K562 (cell line): ENCODE results near the gene PROK1. TPM values are rescaled to one million over a fixed set of nuclear protein-coding genes. Genes with fewer than 3 reads are reported as not detected.
"Not testable (repeated sequence)": the region's sequence is repeated elsewhere in the genome, so short reads cannot be mapped to it uniquely, and the experiment has no call there.

Experiments used
- ATAC-seq: fragments of 200-7000 bp; cut with Tn5 transposase; 3 replicates; pipeline ENCODE4 v1.9.1; 2020; ENCODE audit warnings: moderate library complexity
- BruUV-seq: library from RNA; stranded (reverse); fragments of 400-500 nt; replicated peaks from 2 replicates; lab custom pipeline; 2021; lab: Mats Ljungman, UMichigan
- CTCF ChIA-PET: fragments of 300-600 bp; formaldehyde crosslinking; extraction: SDS; loops from one replicate; lab custom pipeline; 2021; ENCODE audit warnings: low intra/inter-chr PET ratio; lab: Yijun Ruan, JAX
- POLR2A ChIA-PET: fragments of 300-600, 350-650 bp; sonication (Branson Sonifier 250); formaldehyde crosslinking; extraction: SDS; loops from one replicate; lab custom pipeline; 2021; ENCODE audit warnings: antibody characterized with exemption, inconsistent platforms; lab: Yijun Ruan, JAX
- DNase-seq, 4 experiments: peaks; one replicate each; pipeline versions ENCODE4 v3.0.0 to v3.0.0-alpha.2; 2011 to 2018; ENCODE audit warnings: low spot score in 3 of 4, mixed read lengths in 3 of 4; ENCODE audit errors: extremely low read depth in 1 of 4
- FAIRE-seq: peaks from 2 replicates; lab custom pipeline; 2011; peaks lifted over from hg19 to GRCh38; lab: Jason Lieb, UNC
- H2AFZ ChIP-seq: 2 replicates; pipeline ENCODE4 v1.6.0; 2011; ENCODE audit warnings: low read depth, low read length, control low read depth, inconsistent platforms
- H3K27ac ChIP-seq: fragments of 200-600 bp; 3 replicates; pipeline ENCODE4 v1.8.0; 2011; ENCODE audit warnings: low read depth, mild to moderate bottlenecking, control low read depth, inconsistent platforms, low read length, moderate library complexity, mixed read lengths; ENCODE audit errors: extremely low read depth
- H3K27me3 ChIP-seq, 2 experiments: fragments of 300-600 bp in 1 of 2; 2 replicates in 1 of 2; 3 replicates in 1 of 2; pipeline versions ENCODE4 v1.6.0 to v1.8.0; 2011; ENCODE audit warnings: inconsistent platforms in 2 of 2, low read length in 2 of 2, mild to moderate bottlenecking in 1 of 2, mixed read lengths in 1 of 2, moderate library complexity in 1 of 2; ENCODE audit not compliant: control insufficient read depth in 2 of 2, insufficient read depth in 2 of 2
- H3K36me3 ChIP-seq: fragments of 300-600 bp; 3 replicates; pipeline ENCODE4 v1.8.0; 2011; ENCODE audit warnings: mild to moderate bottlenecking, low read length, inconsistent platforms; ENCODE audit not compliant: control insufficient read depth, insufficient read depth
- H3K4me1 ChIP-seq, 2 experiments: fragments of 200-600 bp in 1 of 2; replicated peaks in 1 of 2; 2 replicates in 1 of 2; 3 replicates in 1 of 2; pipeline versions ENCODE4 v1.5.1 to v1.8.0; 2011; ENCODE audit warnings: inconsistent platforms in 2 of 2, low read length in 2 of 2, mild to moderate bottlenecking in 1 of 2, mixed read lengths in 1 of 2, moderate library complexity in 1 of 2; ENCODE audit not compliant: control insufficient read depth in 2 of 2, insufficient read depth in 2 of 2
- H3K4me2 ChIP-seq: 2 replicates; pipeline ENCODE4 v1.6.1; 2011; ENCODE audit warnings: low read length, control low read depth, inconsistent platforms, mixed read lengths; ENCODE audit not compliant: insufficient read depth
- H3K4me3 ChIP-seq: fragments of 200-600 bp; sonication (generic), shearing (Covaris generic); 2 replicates; pipeline ENCODE4 v1.5.1; 2016; ENCODE audit warnings: control low read depth, inconsistent platforms
- H3K79me2 ChIP-seq: fragments of 200-600 bp; 3 replicates; pipeline ENCODE4 v1.8.0; 2011; ENCODE audit warnings: low read length, inconsistent platforms; ENCODE audit not compliant: control insufficient read depth, insufficient read depth
- H3K9ac ChIP-seq, 2 experiments: 2 replicates each; pipeline versions ENCODE4 v1.6.0 to v1.6.1; 2011; ENCODE audit warnings: low read depth in 2 of 2, low read length in 2 of 2, control low read depth in 1 of 2, inconsistent platforms in 1 of 2, mild to moderate bottlenecking in 1 of 2, mixed read lengths in 1 of 2; ENCODE audit not compliant: insufficient read depth in 1 of 2
- H3K9me1 ChIP-seq: one replicate; pipeline ENCODE4 v1.6.0; 2011; ENCODE audit warnings: inconsistent platforms, mild to moderate bottlenecking, low read length, moderate library complexity; ENCODE audit not compliant: control insufficient read depth, insufficient read depth
- H3K9me3 ChIP-seq: replicated peaks from 2 replicates; pipeline ENCODE4 v1.5.1; 2011; ENCODE audit warnings: low read depth, low read length, inconsistent platforms; ENCODE audit not compliant: control insufficient read depth, insufficient read depth
- H4K20me1 ChIP-seq: replicated peaks from 2 replicates; pipeline ENCODE4 v1.6.1; 2011; ENCODE audit warnings: low read length, inconsistent platforms, mixed read lengths; ENCODE audit not compliant: control insufficient read depth, insufficient read depth
- ESRRA ChIP-seq: fragments of 450-650 bp; IDR thresholded peaks from 2 replicates; pipeline ENCODE4 v1.6.1; 2014; ENCODE audit warnings: low read depth, mild to moderate bottlenecking, moderate library complexity, borderline replicate concordance
- GATAD2B ChIP-seq: fragments of 450-650 bp; IDR thresholded peaks from 2 replicates; pipeline ENCODE4 v1.6.1; 2017; ENCODE audit warnings: mild to moderate bottlenecking, borderline replicate concordance
- HDAC3 ChIP-seq: fragments of 450-650 bp; IDR thresholded peaks from 2 replicates; pipeline ENCODE4 v1.6.1; 2018; ENCODE audit warnings: borderline replicate concordance, mild to moderate bottlenecking, moderate library complexity; ENCODE audit not compliant: partially characterized antibody
- KDM1A ChIP-seq, 2 experiments: fragments of 450-650 bp; IDR thresholded peaks; 2 replicates each; pipeline ENCODE4 v1.6.1; 2016; ENCODE audit warnings: mild to moderate bottlenecking in 2 of 2
- NCOR1 ChIP-seq: fragments of 450-650 bp; IDR thresholded peaks from 2 replicates; pipeline ENCODE4 v1.6.1; 2016; ENCODE audit warnings: mild to moderate bottlenecking, moderate library complexity
- NR2C2 ChIP-seq, 2 experiments: fragments of 200-800 bp in 1 of 2; sonication (Bioruptor generic) in 1 of 2; sonication (generic) in 1 of 2; formaldehyde crosslinking in 1 of 2; IDR thresholded peaks; 2 replicates each; pipeline versions ENCODE4 v1.6.1 to v1.8.0; 2016 to 2022; ENCODE audit warnings: mild to moderate bottlenecking in 1 of 2, missing compliant biosample characterization in 1 of 2, missing genetic modification characterization in 1 of 2, missing genetic modification reagents in 1 of 2
- SMARCE1 ChIP-seq: fragments of 450-650 bp; IDR thresholded peaks from 2 replicates; pipeline ENCODE4 v1.7.1; 2016; ENCODE audit warnings: mild to moderate bottlenecking
- TEAD4 ChIP-seq, 2 experiments: sonication (generic) in 1 of 2; formaldehyde crosslinking in 1 of 2; IDR thresholded peaks; 2 replicates each; pipeline versions ENCODE4 v1.6.1 to v1.8.0; 2012 to 2022; ENCODE audit warnings: borderline replicate concordance in 1 of 2, inconsistent platforms in 1 of 2, low read length in 1 of 2, mild to moderate bottlenecking in 1 of 2, missing genetic modification reagents in 1 of 2
- ZNF3 ChIP-seq: fragments of 250-450 bp; sonication (Bioruptor Pico); IDR thresholded peaks from 2 replicates; pipeline ENCODE4 v1.5.0; 2021; ENCODE audit warnings: mild to moderate bottlenecking, moderate library complexity
- WGBS: fragments of 100-300 bp; shearing (Covaris generic); methylation state at CpG from one replicate; pipeline ENCODE4 v1.1.6; 2016; ENCODE audit warnings: low coverage, mixed read lengths; ENCODE audit not compliant: insufficient coverage; ENCODE audit errors: missing lambda C conversion rate; 5-methylcytosine and 5-hydroxymethylcytosine counted together
- in situ Hi-C: fragments of 300-500 bp; cut with MboI; formaldehyde crosslinking; loops from 4 replicates; pipeline ENCODE4 v1.15.0; 2018; ENCODE audit warnings: inconsistent platforms, mixed read lengths
- intact Hi-C: fragments of 100-400 bp; cut with micrococcal nuclease; formaldehyde crosslinking; loops from 2 replicates; pipeline ENCODE4 v1.14.2; 2022
- polyA plus RNA-seq, 8 experiments: library from polyadenylated mRNA; depleted of rRNA in 4 of 8; stranded (reverse) in 5 of 8; unstranded in 3 of 8; fragments of >200 nt; fragmentation: Nextera tagmentation in 2 of 8; fragmentation: Illumina TruSeq in 1 of 8; extraction: Ambion mirVana in 2 of 8; extraction: Trizol in 1 of 8; gene quantifications; 2 replicates each; pipeline versions ENCODE4 v1.2.1 to v1.2.3, GENCODE V29; 2011 to 2014; ENCODE audit warnings: inconsistent platforms in 1 of 8, missing spikeins in 1 of 8
- total RNA-seq, 7 experiments: library from RNA; depleted of rRNA in 6 of 7; stranded (reverse); fragments of >200 nt in 6 of 7; fragmentation: Illumina TruSeq in 2 of 7; extraction: Trizol in 2 of 7; gene quantifications; 2 replicates each; pipeline versions ENCODE4 v1.2.1 to v1.2.3, GENCODE V29; 2011 to 2021; ENCODE audit warnings: low replicate concordance in 1 of 7
- TF ChIP-seq, protein P1 (sequence below), 2 experiments: fragments of 450-650 bp; IDR thresholded peaks; 2 replicates each; pipeline ENCODE4 v1.6.1; 2016
- TF ChIP-seq, protein P2 (sequence below): sonication (generic); formaldehyde crosslinking; IDR thresholded peaks from 2 replicates; pipeline ENCODE4 v1.8.0; 2022; ENCODE audit warnings: mild to moderate bottlenecking, missing genetic modification reagents

Gene PROK1
- total and polyA plus RNA-seq, 9 of the 15 experiments (the other 6 are each of a cell fraction or from before 2014, with no cell fraction given): 0.15 TPM; not detected in 8

DNA sequence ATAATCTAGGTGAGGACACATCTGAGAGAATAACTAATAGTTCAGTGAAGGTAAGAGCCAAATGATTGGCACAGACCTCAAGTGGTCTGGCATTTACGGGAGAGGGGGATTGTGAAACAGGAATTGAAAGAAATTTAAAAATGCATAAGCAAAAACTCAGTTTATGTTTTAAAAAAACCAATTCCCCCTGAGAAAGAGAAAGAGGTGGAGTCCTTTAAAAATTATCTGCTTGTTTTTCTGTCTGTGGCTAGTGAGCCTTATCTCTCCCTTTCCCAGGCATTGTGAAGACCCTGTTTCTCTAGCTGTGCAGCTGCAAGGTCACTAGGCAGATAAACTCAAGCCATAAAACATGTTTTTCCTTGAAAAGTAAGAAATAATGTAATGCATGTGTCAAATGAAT, 37.9 kb upstream of the PROK1 start (continued):
- TF ChIP-seq, protein P1, sequence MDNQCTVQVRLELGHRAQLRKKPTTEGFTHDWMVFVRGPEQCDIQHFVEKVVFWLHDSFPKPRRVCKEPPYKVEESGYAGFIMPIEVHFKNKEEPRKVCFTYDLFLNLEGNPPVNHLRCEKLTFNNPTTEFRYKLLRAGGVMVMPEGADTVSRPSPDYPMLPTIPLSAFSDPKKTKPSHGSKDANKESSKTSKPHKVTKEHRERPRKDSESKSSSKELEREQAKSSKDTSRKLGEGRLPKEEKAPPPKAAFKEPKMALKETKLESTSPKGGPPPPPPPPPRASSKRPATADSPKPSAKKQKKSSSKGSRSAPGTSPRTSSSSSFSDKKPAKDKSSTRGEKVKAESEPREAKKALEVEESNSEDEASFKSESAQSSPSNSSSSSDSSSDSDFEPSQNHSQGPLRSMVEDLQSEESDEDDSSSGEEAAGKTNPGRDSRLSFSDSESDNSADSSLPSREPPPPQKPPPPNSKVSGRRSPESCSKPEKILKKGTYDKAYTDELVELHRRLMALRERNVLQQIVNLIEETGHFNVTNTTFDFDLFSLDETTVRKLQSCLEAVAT (IDR thresholded peaks at IDR 0.05): 0 out of 4 replicates have a peak, but pooled peaks of 1 of the 2 experiments have one; percentile 35
- TF ChIP-seq SMARCE1: peak; percentile 84
- TF ChIP-seq NCOR1: peak; percentile 90
- TF ChIP-seq HDAC3: peak; percentile 65
- TF ChIP-seq KDM1A (IDR thresholded peaks at IDR 0.05): peak; percentile 64 to 78
- TF ChIP-seq TEAD4 (IDR thresholded peaks at IDR 0.05; ENCODE audit: low read length): peak; percentile 89
- TF ChIP-seq TEAD4 (CRISPR knock-in tag; IDR thresholded peaks at IDR 0.05; ENCODE audit: borderline replicate concordance); NR2C2 (CRISPR knock-in tag; IDR thresholded peaks at IDR 0.05): not testable (repeated sequence)
- peak; percentile 18; the same call in 1 of the 2 replicates for TF ChIP-seq NR2C2 (tag; IDR thresholded peaks at IDR 0.05)
- 0 out of 2 replicates have a peak, but pooled peaks have one; percentile 56 for TF ChIP-seq GATAD2B
- TF ChIP-seq, all 486 proteins: peak for 55; not testable (repeated sequence) for 431

DNA sequence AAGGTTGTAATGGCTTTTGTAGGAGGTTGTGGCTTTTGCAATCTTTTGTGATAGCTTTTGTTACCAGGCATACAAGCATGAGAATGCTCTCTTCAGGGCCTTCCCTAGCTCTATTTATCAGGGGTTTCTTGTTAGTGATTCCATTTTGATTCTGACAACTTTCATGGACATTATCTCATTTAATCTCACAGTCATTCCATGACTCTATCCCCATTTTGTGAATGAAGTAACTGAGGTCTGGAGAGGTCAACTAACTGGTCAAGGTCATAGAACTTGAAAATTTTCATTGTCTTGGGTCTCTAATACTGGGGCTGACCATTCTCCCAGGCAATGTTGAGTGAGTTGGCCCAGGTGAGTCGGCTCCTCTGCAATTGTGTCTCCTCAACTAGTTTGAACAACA, 32.2 kb upstream of the PROK1 start:
- no peak overlapping the region for H3K4me2 ChIP-seq
- H3K9me1 ChIP-seq: no peaks in the 10 kb centered on the region
- peaks cover 0 to 22% of the 10 kb centered on the region in 2 experiments; a peak in 4 of 5 replicates for H3K4me1 ChIP-seq
- no peak overlapping the region for H3K9ac ChIP-seq
- FAIRE-seq: no peak
- intact Hi-C loops: no loop called here
- H3K9me3 ChIP-seq: no peaks in the 10 kb centered on the region; the same call in 1 of the 2 replicates
- no peaks in the 10 kb centered on the region; the same call in 1 of the 2 replicates for H4K20me1 ChIP-seq
- no peaks in the 10 kb centered on the region for H3K79me2 ChIP-seq
- DNase-seq: no peak
- ChIA-PET POLR2A (interaction anchor here (1.4 to 1.5 kb wide), 3 partner anchors 10 to 34 kb away, joined by 4 to 7 read pairs (median 5); no protein-coding TSS in a partner anchor), CTCF (no interaction called here)
- BruUV-seq: no TSS peak
- no peak overlapping the region for H3K4me3 ChIP-seq
- no peak for ATAC-seq
- no peak overlapping the region for H3K27ac ChIP-seq
- H3K36me3 ChIP-seq: no peaks in the 10 kb centered on the region; the same call in 2 of the 3 replicates
- peaks cover 0 to 4% of the 10 kb centered on the region in 2 experiments; a peak in 1 of 5 replicates for H3K27me3 ChIP-seq
- TF ChIP-seq, protein P2, sequence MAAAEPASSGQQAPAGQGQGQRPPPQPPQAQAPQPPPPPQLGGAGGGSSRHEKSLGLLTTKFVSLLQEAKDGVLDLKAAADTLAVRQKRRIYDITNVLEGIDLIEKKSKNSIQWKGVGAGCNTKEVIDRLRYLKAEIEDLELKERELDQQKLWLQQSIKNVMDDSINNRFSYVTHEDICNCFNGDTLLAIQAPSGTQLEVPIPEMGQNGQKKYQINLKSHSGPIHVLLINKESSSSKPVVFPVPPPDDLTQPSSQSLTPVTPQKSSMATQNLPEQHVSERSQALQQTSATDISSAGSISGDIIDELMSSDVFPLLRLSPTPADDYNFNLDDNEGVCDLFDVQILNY: no peak
- TF ChIP-seq ESRRA: peak; percentile 63; the same call in 1 of the 2 replicates
- TF ChIP-seq ZNF3: peak; percentile 92
- TF ChIP-seq, all 486 proteins: peak for 2
- H2AFZ ChIP-seq: no peak overlapping the region
- in situ Hi-C loops: loop anchor here (5.0 kb wide), 1 partner anchor 34 kb away; the partner anchor contains the start of gene PROK1
- WGBS: 28% methylated on average over 1 of the region's 1 CpG
